ENCODE measurements around the gene COQ4. TPM values are rescaled to one million over a fixed set of nuclear protein-coding genes. Genes with fewer than 3 reads are reported as not detected.
"Not testable (repeated sequence)": the region's sequence is repeated elsewhere in the genome, so short reads cannot be mapped to it uniquely, and the experiment has no call there.

COQ4 gene
- total RNA-seq, 2 experiments from 2014 or later = 31.9 to 33.5 TPM

DNA sequence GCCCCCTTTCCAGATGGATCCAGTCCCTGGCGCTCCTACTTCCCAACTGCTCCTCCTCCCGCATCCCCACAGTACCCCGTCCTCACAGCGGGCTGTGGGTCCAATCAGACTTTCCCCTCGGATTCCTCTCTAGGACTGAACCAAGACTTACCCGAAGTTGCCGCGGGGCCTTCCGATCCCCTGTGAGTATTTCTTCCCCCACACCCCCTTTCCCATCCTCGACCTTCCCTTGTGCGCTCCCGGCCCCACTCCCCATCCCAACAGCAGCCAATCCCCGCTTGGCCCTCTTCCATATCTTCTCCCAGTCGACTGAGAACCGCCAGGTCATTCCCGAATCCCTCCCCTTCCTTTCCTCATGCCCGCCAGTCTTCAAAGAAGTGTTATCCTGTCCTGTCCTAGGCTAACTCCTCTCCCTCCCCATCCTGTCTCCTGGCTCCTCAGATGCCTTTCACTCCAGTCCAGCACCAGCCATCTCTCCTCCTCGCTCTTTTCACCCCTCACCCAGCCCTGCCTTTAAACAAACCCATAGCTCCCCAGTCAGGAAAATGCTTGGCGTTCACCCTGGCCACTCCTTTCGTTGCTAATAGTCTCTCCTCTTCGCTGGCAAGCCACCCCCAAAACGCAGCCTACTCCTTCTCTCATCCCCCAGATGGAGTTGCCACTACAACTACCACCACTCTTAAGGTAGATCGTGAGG, 45.9 kb upstream of the COQ4 start:
- no peaks in the 10 kb centered on the region for H3K9me3 Mint-ChIP-seq
- H3K27ac Mint-ChIP-seq = peak overlapping the region; percentile 94
- POLR2A ChIA-PET = no interaction called here
- H3K36me3 Mint-ChIP-seq (ENCODE audit: low read depth) = no peaks in the 10 kb centered on the region
- H3K4me3 Mint-ChIP-seq = peak overlapping the region; percentile 92
- intact Hi-C loops (cut with micrococcal nuclease) = no loop called here
- H3K27me3 Mint-ChIP-seq = no peaks in the 10 kb centered on the region
- no peak for ATAC-seq
- TF ChIP-seq, protein P1, sequence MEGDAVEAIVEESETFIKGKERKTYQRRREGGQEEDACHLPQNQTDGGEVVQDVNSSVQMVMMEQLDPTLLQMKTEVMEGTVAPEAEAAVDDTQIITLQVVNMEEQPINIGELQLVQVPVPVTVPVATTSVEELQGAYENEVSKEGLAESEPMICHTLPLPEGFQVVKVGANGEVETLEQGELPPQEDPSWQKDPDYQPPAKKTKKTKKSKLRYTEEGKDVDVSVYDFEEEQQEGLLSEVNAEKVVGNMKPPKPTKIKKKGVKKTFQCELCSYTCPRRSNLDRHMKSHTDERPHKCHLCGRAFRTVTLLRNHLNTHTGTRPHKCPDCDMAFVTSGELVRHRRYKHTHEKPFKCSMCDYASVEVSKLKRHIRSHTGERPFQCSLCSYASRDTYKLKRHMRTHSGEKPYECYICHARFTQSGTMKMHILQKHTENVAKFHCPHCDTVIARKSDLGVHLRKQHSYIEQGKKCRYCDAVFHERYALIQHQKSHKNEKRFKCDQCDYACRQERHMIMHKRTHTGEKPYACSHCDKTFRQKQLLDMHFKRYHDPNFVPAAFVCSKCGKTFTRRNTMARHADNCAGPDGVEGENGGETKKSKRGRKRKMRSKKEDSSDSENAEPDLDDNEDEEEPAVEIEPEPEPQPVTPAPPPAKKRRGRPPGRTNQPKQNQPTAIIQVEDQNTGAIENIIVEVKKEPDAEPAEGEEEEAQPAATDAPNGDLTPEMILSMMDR (IDR thresholded peaks at IDR 0.05) = no peak
- CTCF ChIA-PET = interaction anchor here (0.9 to 1.5 kb wide), 4 partner anchors 19 to 86 kb away, joined by 3 to 8 read pairs (median 4); no protein-coding TSS in a partner anchor
- H3K4me1 Mint-ChIP-seq (ENCODE audit: low read depth) = peaks cover 35% of the 10 kb centered on the region
- DNase-seq = no peak

DNA sequence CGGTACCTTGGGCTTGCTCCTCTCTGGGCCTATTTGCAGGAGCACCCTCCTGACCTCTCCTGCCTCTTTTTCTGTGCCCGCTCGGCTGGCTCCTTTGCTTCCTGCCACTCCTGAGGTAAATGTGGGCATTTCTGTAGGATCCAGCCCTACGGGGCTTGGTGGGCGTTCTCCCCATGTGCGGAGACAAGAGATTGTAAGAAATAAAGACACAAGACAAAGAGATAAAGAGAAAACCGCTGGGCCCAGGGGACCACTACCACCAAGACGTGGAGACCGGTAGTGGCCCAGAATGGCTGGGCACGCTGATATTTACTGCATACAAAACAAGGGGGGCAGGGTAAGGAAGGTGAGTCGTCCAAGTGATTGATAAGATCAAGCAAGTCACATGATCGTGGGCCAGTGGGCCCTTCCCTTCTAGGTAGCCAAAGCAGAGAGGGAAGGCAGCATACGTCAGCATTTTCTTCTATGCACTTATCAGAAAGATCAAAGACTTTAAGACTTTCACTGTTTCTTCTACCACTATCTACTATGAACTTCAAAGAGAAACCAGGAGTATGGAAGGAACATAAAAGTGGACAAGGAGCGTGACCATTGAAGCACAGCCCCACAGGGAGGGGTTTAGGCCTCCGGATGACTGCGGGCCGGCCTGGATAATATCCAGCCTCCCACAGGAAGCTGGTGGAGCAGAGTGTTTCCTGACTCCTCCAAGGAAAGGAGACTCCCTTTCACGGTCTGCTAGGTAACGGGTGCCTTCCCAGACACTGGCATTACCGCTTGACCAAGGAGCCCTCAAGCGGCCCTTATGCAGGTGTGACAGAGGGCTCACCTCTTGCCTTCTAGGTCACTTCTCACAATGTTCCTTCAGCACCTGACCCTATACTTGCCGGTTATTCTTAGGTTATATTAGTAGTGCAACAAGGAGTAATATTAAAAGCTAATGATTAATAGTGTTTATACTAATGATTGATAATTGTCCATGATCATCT, 43.3 kb upstream of the COQ4 start:
- ChIA-PET CTCF (interaction anchor here (0.8 to 1.4 kb wide), 2 partner anchors 16 to 24 kb away, joined by 3 read pairs; no protein-coding TSS in a partner anchor), POLR2A (interaction anchor here (1.1 kb wide), 1 partner anchor 88 kb away, joined by 3 read pairs; the partner anchor contains the start of gene CIZ1)
- H3K4me3 Mint-ChIP-seq; H3K9me3 Mint-ChIP-seq; DNase-seq; H3K27ac Mint-ChIP-seq; H3K27me3 Mint-ChIP-seq; ATAC-seq; intact Hi-C loops (cut with micrococcal nuclease); H3K36me3 Mint-ChIP-seq (ENCODE audit: low read depth): not testable (repeated sequence)
- H3K4me1 Mint-ChIP-seq (ENCODE audit: low read depth) = peaks cover 25% of the 10 kb centered on the region

DNA sequence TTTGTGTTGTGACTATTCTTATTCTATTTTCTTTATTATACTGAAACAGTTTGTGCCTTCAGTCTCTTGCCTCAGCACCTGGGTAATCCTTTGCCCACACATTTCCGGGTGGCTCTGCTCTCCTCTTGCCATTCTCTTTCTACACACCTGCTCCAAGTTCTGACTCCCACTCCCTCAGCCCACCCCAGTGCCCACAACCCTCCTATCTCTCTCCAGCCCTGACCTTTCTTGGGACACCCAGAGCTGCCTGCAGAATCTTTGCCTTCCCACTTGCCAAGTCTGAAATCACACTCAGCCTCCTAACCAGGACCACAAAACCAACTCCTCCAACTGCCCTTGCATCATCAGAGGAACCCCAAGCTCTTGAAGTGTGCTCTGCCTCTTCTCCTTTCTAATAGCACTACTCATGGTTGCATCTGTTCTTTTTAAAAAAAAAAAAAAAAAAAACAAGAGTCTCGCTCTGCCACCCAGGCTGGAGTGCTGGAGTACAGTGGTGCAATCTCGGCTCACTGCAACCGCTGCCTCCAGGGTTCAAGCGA, 42.5 kb upstream of the COQ4 start:
- Mint-ChIP-seq H3K4me3 (no peak overlapping the region), H3K27ac (no peak overlapping the region), H3K4me1 (ENCODE audit: low read depth) (peaks cover 21% of the 10 kb centered on the region), H3K36me3 (ENCODE audit: low read depth) (no peaks in the 10 kb centered on the region), H3K27me3 (no peaks in the 10 kb centered on the region), H3K9me3 (no peaks in the 10 kb centered on the region)
- TF ChIP-seq, protein P1 (IDR thresholded peaks at IDR 0.05) = no peak
- intact Hi-C loops (cut with micrococcal nuclease) = no loop called here
- ChIA-PET CTCF (interaction anchor here (0.8 kb wide), 1 partner anchor 15 kb away, joined by 3 read pairs; no protein-coding TSS in a partner anchor), POLR2A (interaction anchor here (1.1 kb wide), 1 partner anchor 89 kb away, joined by 3 read pairs; the partner anchor contains the start of gene CIZ1)
- ATAC-seq (no peak), DNase-seq (no peak)

DNA sequence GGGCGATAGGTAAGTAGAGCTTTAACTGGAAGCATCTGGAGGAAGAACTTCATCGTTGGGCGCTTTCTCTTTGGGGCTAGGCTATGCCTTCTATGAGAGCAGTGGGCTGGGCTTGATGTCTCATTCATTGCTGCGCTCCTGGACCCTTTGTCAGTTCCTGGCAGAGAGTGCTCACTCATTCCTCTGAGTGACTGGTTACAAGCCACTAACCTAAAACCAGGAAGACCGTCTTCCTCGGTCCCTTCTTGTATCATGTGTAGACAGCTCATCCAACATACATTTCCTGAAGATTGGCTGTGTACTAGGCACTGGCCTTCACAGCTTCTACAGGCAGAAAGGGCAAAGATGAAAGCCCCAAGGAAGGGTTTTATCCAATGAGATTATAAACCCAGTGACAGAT, 40.1 kb upstream of the COQ4 start:
- intact Hi-C loops (cut with micrococcal nuclease) = no loop called here
- ChIA-PET POLR2A (interaction anchor here (0.7 kb wide), 1 partner anchor 18 kb away, joined by 3 read pairs; no protein-coding TSS in a partner anchor), CTCF (interaction anchor here (1.0 to 1.2 kb wide), 2 partner anchors 13 to 80 kb away, joined by 3 to 4 read pairs; no protein-coding TSS in a partner anchor)
- H3K4me1 Mint-ChIP-seq (ENCODE audit: low read depth) = peaks cover 9% of the 10 kb centered on the region
- TF ChIP-seq, protein P1 (IDR thresholded peaks at IDR 0.05) = no peak
- DNase-seq (no peak), ATAC-seq (no peak)
- H3K27ac Mint-ChIP-seq = no peak overlapping the region
- no peaks in the 10 kb centered on the region for H3K9me3 Mint-ChIP-seq
- no peaks in the 10 kb centered on the region for H3K27me3 Mint-ChIP-seq
- H3K4me3 Mint-ChIP-seq = no peak overlapping the region
- H3K36me3 Mint-ChIP-seq (ENCODE audit: low read depth) = no peaks in the 10 kb centered on the region
